GM21619 (cell line): ENCODE data around the gene CKS2.
"Not testable (repeated sequence)": the region's sequence is repeated elsewhere in the genome, so short reads cannot be mapped to it uniquely, and the experiment has no call there.

Experiments
- ATAC-seq: cut with Tn5 transposase; IDR thresholded peaks from one replicate; pipeline ENCODE4 v1.9.1; 2021; ENCODE audit not compliant: unreplicated experiment

The CKS2 gene

GRCh38 chr9:89309608-89310474, 1.2 kb upstream of the CKS2 start:
- ATAC-seq, result no peak

- no peak for ATAC-seq
These were observed 589 bp downstream of the CKS2 start for GRCh38 chr9:89311346-89312221.

- ATAC-seq, result no peak
These were observed 1.2 kb downstream of the CKS2 start for GRCh38 chr9:89312222-89312571.

GRCh38 chr9:89313842-89314241, 2.8 kb downstream of the CKS2 start:
- no peak for ATAC-seq

GRCh38 chr9:89314955-89315354, 4.0 kb downstream of the CKS2 start:
- ATAC-seq, result no peak

- no peak for ATAC-seq
These were observed 4.5 kb downstream of the CKS2 start for GRCh38 chr9:89315482-89315881.

GRCh38 chr9:89317282-89317681, 6.3 kb downstream of the CKS2 start:
- ATAC-seq, result no peak

GRCh38 chr9:89318123-89319014, 7.4 kb downstream of the CKS2 start, which contains the start of gene SECISBP2:
Gene SECISBP2 (plus strand): TSS chr9:89318500. CDS start chr9:89318577, 77 bp downstream.
- peak; percentile 88 for ATAC-seq

GRCh38 chr9:89319015-89319905, 8.3 kb downstream of the CKS2 start:
- no peak for ATAC-seq

GRCh38 chr9:89323390-89323789, 12.4 kb downstream of the CKS2 start:
- ATAC-seq, result no peak

GRCh38 chr9:89325733-89326132, 14.7 kb downstream of the CKS2 start:
- ATAC-seq, result no peak

- ATAC-seq, result no peak
These were observed 17.1 kb downstream of the CKS2 start for GRCh38 chr9:89328064-89328463.

- ATAC-seq, result no peak
These were observed 18.9 kb downstream of the CKS2 start for GRCh38 chr9:89329917-89330316.

- no peak for ATAC-seq
These were observed 19.5 kb downstream of the CKS2 start for GRCh38 chr9:89330513-89330912.

GRCh38 chr9:89339807-89340206, 28.8 kb downstream of the CKS2 start:
- no peak for ATAC-seq

GRCh38 chr9:89340332-89340731, 29.3 kb downstream of the CKS2 start:
- peak; percentile 79 for ATAC-seq

GRCh38 chr9:89342213-89342612, 31.2 kb downstream of the CKS2 start:
- ATAC-seq, result no peak

- ATAC-seq, result no peak
These were observed 32.0 kb downstream of the CKS2 start for GRCh38 chr9:89342948-89343347.

GRCh38 chr9:89343812-89344211, 32.8 kb downstream of the CKS2 start:
- ATAC-seq, result not testable (repeated sequence)

- no peak for ATAC-seq
These were observed 34.5 kb downstream of the CKS2 start for GRCh38 chr9:89345476-89345875.
